NCI-H187 treated with DMSO at 0.1 percent for 48 hours (cell line): ENCODE results near the gene MBNL3.
"Not testable (repeated sequence)": the region's sequence is repeated elsewhere in the genome, so short reads cannot be mapped to it uniquely, and the experiment has no call there.

ENCODE experiments used
- DNase-seq: peaks from one replicate; lab custom pipeline; 2025; lab: John Stamatoyannopoulos, UW

MBNL3 gene

DNA sequence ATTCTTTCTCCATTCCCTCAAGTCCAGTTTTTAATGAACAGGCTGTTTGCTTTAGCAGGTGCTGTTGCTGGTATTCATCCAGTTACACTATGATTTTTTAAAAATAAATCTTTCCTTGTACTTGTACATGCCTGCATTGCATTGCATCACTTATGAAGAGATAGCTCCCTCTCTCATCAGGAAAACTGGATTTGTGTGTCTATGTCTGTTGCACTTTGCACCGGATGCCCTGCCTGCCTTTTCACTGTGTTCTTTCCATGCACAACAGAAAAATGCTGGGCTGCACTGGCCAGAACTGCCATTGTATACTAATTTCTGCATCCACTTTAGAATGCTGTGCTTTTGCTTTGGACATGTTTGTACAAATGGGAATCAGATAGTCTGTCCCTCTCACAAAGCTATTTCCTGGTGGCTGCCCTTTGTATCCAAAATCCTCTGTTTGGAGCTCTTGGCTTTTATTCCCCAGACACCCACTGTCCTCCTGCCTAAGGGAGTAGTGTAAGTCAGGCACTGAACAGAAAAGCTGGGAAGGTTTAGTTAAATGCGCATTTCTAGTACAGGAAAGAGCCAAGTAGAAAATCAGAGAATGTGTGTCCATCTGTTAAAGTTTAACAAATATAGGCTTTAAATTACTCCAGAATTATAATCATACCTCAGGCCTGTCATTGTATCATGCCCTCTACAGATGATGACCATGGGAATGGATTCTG is 119.1 kb downstream of the MBNL3 start:
- no peak for DNase-seq

DNA sequence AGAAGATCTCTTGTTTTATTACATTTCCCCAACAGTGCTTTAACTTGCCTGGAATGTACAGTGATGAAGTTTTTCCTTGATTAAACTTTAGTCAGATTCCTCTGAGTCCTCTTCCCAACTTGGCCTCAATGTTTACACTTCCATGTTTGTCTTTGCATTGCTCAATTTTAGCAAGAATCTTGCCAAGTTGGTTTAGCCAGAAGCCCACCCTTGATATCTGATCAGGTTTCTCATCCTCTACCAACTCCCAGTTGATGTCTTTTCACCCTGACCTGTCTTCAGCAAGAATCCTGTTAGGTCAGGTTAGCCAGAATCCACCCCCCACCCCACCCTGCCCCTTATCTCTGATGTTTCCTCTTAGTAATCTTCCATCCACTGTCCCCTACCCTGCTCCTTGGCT is 120.9 kb downstream of the MBNL3 start:
- no peak for DNase-seq

DNA sequence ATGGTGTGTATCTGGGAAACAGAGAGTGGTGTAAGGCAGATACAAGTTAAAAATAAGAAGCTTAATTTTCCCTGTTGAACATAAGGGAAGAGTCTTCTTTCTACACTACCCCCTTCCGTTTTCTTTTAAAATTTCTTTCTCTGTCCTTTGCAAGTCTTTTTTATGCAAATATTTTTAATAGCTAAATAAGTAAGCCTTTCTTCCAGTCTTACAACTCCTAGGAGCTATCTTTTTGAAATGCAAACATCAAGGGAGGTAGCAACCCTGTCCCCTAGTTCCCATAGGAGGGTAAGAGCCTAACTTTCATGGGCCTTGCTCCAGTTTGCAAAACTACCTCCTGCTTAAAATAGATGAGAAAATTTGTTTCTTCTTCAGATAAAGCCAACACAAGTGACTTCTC is 121.5 kb downstream of the MBNL3 start:
- no peak for DNase-seq

DNA sequence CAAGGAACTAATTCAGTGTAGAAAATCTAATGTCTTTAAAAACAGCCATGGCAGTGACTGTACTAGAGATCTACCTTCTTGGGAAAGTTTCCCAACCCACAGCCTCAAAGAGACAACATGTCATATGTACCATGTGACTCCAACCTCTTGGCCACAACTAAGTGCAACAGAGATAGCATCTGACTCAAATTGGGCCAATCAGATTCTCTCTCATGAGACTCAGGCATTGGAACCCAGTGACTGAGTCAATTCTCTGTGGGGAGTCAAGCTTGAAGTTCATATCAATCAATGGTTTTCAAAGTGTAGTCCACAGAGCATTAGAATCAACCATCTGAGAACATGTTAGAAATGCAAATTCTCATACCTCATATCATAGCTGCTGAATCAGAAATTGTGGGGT is 123.3 kb downstream of the MBNL3 start:
- DNase-seq: no peak

DNA sequence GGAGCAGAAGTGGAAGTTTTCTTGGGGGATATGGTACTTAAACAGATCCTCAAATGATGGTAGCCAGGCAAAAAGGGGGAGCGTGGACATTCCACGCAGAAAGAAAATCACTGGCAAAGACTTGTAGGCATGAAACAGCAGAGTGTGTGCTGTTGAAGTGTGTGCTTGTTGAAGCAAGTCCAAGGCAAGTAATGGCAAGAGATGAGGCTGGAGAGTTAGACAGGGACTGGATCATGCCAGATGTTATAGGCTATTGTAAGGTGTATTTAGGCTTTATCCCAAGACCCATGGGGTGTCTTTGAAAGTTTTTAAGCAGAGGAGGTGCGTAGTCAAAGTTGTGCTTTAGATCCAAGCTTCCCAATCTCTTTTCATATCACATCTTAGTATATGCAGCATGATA is 124.5 kb downstream of the MBNL3 start:
- DNase-seq: no peak

DNA sequence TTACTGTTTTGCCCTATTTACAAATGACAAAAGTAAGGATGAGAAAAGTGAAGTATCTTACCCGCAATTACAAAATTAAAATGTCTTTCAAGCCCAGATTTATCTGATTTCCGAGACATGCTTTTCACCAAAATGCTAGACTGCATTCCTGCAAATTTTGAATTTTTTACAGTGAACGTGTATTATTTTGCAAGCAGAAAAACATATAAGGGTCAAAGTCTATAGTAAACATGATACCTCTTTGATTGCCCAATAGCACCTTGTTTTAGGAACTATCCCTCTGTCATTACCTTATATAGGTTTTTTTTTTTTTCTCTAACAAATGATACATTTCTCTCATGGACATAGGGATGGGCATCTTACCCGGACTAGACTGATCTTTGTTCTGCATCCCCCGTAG is 135.4 kb downstream of the MBNL3 start:
- no peak for DNase-seq

DNA sequence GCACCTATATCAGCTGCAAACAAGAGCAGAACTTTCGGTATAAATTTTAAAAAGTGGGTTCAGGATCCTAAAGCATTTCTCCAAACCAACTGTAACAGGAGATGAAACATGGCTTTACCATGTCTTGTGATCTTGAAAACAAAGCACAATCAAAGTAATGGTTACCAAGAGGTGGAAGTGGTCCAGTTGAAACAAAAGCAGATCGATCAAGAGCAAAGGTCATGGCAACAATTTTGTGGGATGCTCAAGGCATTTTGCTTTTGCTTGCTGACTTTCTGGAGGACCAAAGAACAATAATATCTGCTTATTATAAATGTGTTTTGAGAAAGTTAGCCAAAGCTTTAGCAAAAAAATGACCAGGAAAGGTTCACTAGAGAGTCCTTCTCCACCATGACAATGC is 152.7 kb downstream of the MBNL3 start:
- DNase-seq: no peak

DNA sequence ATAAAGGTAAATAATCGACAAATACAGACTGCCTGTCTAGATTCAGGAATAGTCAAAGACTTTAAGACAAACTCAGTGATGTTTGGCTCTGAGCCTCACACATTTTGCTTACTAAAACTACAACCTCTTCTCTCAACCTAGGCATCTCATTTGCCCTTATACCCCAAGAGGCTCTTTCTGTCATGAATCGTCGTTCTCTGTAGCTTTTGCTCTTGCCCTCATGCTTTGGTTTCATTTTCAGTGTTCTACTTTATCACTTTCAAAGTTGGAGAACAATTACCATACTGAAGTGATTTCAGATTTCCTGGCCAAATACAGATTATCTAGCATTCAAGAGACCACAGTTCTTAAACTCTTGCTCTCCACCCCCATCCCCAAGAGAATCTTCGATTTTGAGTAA is 155.5 kb downstream of the MBNL3 start:
- DNase-seq: no peak

DNA sequence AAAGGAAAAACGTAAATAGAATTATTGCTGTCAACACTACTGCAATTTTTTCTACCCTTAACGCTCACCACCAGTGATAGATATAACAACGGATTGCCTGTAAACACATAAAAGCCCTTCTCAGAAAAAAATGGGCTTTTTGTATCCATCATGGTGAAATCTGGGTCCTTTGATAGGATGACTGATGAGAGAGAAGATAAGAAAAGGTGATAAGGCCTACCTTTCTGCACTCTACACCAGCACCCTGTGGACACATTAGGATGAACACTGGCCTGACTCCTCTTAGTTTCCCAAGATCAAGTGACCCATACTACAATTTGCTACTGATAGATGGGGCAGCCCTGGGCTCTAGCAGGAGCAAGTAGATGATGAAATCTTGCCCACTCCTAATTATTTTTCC is 157.3 kb downstream of the MBNL3 start:
- no peak for DNase-seq

DNA sequence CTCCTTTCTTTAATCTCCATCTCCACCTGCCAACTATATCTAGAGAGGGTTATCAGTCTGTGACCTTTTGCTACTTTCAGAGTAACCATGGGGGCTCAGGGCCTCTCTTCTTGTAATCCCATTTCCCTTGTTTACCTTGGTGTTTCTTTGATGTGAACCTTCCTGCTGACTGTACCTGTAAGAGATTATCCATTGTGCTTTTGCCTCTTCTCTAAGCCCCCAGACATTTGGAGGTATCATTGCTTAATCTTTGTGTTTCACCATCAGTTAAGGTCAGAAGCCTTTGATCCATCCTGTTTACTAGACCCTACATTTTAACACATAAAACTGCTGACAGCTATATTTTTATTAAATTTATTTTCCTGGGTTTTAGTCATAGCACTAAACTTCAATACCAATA is 157.8 kb downstream of the MBNL3 start:
- no peak for DNase-seq

DNA sequence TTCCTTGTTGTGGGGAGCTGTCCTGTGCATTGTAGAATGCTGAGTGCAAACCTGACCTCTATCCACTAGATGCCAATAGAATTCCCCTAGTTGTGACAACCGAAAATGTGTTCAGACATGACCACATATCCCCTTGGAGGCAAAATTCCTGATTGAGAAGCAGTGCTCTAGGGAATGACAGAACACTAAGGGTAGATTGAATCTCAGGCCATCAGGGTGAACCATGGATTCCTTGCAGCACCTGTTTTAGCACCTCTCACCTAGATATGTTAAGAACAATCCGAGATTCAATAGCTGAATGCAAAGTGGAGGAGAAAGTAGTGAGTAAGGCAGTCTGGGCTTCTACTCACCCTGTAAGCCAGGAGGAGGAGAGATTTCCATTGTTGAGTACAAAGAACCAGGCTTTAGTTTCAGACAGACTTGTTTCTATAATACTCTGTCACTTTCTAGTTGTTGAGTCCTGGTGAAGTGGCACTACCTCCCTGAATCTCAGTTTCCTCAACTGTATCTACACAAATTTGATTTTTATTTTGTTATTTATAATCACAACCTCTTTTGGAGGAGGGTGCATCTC is 158.6 kb downstream of the MBNL3 start:
- no peak for DNase-seq

DNA sequence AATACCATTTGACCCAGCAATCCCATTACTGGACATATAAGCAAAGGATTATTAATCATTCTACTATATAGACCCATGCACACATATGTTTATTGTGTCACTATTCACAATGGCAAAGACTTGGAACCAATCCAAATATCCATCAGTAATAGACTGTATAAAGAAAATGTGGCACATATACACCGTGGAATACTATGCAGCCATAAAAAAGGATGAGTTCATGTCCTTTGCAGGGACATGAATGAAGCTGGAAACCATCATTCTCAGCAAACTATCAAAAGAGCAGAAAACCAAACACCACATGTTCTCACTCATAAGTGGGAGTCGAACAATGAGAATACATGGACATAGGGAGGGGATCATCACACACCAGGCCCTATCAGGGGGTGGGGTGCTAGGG is 161.9 kb downstream of the MBNL3 start:
- not testable (repeated sequence) for DNase-seq
